Stimulated activated CD4-positive, alpha-beta T cell treated with anti-CD3 and anti-CD28 coated beads, Interleukin-15, amount 100 ng/mL, for 24 hours (primary cell): Measurements from ENCODE around the gene PAM.
A peak's percentile ranks its signal among the peaks of the same experiment; 100 is the strongest.
"Not testable (repeated sequence)": the region's sequence is repeated elsewhere in the genome, so short reads cannot be mapped to it uniquely, and the experiment has no call there.

Experiments
- DNase-seq: peaks from one replicate; pipeline ENCODE4 v3.0.0-alpha.2; 2020

Gene PAM

GRCh38 chr5:102754767-102755431 is at the start of gene PAM:
TSS of gene PAM (plus strand) at chr5:102755305. CDS start at chr5:102866196, 110,891 bp downstream.
- peak; percentile 87 for DNase-seq

DNA sequence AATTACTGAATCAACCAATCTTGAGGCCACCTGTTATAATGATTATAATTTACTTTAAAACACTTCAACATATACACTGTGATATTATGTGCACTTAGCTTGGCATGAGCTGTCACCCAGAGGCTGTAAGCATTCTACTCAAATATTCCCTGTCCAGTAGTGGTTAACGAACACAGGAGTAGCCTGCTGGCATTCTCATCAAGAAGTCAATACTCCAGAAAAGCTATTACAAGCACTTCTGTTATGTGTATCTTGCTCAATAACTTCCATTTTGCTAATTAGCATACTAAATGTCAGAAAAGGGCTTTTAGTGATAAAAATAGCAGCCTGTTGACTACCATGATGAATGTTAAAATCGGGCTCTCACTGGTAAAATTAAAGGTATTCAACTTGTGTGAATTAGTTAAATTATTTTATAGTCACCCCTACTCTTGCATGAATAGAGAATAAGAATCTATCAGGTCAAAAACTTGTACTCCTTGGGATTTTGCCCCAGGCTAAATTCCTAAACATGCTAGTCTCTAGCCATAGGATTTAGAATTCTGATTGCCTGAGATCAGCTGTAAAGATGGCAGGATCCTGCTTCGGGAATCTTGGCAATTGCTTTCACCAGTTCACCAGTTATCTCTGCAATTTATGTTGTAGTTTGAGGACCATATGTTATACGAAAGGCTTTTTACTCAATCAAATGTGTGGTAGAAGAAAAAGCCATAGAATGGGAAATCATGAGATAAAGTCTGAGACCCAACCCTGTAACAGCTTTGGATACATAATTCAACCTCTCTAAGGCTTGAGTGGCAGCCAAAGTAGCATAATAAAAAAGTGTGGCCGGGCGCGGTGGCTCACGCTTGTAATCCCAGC is 43.4 kb upstream of the PAM start:
- DNase-seq, result no peak

- DNase-seq, result no peak
Observed at GRCh38 chr5:102713278-102713677, 41.8 kb upstream of the PAM start.

DNA sequence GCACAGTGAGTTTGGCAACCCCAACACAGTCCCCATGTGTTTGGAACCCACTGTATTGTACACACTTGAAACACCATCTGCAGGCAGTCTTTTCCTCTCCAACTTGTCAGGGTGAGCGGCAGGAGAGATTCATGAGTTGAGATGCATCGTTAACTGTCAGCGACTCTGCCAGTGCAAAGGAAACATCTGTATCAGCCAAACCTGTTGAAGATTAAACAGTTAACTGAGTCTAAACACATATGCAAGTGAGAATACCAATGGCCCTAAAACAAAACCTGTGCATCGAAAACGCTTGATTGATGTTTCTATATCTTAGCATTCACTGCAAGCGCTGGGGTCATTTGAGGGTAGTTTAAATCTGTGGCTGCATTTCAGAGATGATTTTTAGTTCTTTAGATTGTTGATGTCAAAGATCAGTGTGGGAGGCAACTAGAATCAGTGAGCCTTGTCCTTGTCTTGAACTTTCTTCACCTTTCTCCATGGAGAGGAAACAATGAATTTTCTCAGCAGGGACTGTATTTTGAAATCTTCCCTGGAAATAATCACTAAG is 41.3 kb upstream of the PAM start:
- no peak for DNase-seq

GRCh38 chr5:102715082-102715807 is 39.9 kb upstream of the PAM start:
- no peak for DNase-seq

GRCh38 chr5:102716017-102716416 is 39.1 kb upstream of the PAM start:
- DNase-seq, result no peak

DNA sequence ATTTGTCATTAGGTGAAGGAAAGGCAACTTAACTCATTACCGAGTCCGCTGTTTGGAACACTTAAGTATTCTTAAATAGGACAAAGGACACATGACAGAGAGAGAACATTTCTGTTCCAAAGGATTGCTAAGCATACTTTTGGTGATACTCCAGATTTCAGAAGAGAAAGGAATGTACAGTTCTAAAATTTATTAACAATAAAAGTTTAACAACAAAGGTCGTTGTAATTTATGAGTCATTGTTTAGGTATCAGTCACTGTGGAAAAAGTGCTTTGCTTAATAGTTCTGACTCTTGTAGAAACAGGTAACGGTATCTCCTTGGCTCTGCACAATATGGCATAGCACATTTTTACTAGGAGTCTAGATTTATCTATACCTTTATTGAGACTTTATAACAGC is 36.3 kb upstream of the PAM start:
- no peak for DNase-seq

DNA sequence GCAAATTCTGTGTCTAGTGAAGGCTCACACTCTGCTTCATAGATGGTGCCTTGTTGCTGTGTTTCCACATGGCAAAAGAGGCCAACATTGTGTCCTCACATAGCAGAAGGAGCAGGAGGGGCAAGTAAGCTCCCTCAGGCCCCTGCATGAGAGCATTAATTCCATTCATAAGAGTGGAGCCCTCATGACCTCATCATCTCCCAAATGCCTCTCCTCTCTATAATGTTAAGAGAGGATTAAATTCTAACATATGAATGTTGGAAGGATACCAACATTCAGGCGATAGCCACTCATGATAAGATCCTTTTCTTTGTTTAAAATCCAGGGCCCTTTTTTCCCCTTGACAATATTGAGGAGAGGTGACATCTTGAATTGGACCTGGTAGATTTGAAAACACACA is 35.2 kb upstream of the PAM start:
- DNase-seq, result no peak

DNA sequence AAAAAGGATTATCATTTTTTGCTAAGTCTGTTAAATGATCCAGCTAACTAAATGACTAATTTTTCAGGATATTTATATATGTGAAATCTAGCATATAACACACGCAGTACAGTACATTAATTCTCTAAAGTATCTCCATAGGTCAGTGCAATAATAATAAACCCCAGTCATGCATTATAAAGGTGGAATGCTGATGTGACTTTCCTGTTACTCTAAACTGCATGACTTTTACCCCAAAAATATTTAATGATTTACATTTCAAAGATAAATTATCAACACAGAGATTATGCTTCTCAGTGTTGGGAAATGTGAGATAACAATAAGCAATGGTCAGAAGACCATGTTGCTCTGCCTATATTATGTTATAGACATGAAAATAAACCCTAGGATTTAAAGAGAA is 34.1 kb upstream of the PAM start:
- no peak for DNase-seq

GRCh38 chr5:102722931-102723330 is 32.2 kb upstream of the PAM start:
- DNase-seq, result no peak

DNA sequence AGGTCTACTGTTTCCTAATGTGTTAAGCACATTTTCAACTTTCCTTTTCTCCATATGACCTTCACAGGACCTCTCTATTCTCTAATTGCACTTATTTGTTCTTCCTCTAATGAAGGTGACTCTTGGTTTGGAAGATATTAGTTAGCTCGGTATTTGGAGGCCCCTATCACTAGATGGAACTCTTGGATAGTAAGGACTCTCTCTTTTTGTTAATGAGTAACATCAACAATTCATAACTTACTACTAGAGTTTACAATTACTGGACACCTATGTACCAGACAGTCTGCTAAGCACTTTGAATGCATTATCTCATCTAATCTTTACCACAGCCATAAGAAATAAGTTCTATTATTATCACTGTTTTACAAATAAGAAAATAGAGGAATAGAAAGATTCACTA is 23.4 kb upstream of the PAM start:
- no peak for DNase-seq

DNA sequence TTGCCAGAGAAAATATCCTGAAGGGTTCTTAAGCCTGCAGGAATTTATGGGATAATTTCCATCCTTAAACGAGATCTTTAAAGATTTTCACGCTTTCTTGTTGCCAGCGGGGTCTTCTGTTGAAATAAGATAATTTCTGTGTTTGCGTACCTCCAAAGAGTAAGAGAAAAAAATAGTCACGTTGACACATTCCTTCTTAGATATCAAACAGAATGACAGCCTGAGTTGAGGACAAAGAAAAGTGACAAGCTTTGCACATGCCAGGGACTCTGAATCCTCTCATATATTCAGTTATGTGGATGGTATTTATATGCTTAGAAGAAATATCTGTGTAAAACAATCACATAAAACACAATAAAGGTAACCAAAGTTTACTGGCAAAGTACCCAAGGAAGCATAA is 21.6 kb upstream of the PAM start:
- no peak for DNase-seq

GRCh38 chr5:102737161-102737560 is 17.9 kb upstream of the PAM start:
- DNase-seq, result no peak

DNA sequence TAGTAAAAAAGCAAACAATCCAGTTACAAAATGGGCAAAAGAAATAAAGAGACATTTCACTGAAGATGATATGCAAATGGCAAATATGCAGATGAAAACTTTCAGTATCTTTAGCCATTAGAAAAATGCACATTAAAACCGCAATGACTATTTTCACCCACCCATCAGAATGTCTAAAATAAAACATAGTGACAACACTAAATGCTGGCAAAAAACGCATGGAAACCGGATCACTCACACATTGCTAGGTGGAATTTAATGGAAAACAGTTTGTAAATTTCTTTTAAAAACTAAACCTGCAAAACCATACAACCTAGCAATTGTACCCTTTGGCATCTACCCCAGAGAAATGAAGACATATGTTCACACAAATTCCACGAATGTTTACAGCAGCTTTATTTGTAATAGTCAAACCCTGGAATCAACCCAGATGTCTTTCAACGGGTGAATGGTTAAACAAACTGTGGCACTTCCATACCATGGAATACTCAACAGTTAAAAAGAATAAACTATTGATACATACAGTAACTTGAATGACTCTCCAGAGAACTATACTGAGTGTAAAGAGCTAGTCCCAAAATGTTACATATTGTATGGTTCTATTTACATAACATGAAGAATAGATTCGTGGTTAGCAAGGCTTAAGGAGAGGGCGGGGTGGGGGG is 17.2 kb upstream of the PAM start:
- no peak for DNase-seq

- no peak for DNase-seq
Observed at GRCh38 chr5:102740515-102740914, 14.6 kb upstream of the PAM start.

GRCh38 chr5:102742215-102742614 is 12.9 kb upstream of the PAM start:
- DNase-seq, result no peak

DNA sequence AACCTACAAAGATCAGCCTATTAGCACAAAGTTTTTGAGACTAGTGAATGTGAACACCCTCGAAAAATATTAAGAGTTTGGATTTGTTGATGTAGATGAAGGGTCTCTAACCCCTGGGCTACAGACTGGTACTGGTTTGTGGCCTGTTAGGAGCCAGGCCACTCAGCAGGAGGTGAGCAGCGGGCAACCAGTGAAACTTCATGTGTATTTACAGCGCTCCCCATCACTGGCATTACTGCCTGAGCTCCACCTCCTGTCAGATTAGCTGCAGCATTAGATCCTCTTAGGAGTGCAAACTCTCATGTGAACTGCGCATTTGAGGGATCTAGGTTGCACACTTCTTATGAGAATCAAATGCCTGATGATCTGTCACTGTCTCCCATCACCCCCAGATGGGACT is 11.2 kb upstream of the PAM start:
- DNase-seq, result no peak

- no peak for DNase-seq
Observed at GRCh38 chr5:102747386-102748166, 7.5 kb upstream of the PAM start.

DNA sequence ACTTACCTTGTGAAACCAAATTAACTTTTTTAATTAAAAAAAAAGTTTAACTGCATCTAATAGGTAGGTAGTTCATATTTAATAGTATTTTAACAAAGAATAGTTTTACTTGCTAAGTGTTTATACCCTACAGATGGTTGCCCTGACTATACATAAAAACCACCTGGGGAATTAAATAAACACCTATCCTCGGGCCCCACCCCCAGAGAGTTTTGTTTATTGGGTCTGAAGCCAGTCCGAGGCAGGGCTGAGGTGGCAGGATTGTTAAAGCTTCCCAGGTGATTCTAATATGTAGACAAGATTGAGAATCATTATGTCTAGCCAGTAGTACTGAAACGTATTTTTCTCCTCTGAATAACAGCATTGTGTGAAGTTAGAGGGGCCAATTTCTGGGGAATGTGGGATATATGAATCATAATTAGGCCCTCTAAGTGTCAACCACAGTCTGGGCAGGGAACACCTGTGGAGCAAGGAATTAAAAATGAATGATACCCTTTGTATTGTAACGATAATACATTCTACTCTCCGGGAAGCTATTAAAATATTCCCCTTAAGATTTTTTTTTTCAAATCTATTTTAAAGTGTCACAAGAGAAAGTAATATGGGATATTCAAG is 5.6 kb upstream of the PAM start:
- no peak for DNase-seq

DNA sequence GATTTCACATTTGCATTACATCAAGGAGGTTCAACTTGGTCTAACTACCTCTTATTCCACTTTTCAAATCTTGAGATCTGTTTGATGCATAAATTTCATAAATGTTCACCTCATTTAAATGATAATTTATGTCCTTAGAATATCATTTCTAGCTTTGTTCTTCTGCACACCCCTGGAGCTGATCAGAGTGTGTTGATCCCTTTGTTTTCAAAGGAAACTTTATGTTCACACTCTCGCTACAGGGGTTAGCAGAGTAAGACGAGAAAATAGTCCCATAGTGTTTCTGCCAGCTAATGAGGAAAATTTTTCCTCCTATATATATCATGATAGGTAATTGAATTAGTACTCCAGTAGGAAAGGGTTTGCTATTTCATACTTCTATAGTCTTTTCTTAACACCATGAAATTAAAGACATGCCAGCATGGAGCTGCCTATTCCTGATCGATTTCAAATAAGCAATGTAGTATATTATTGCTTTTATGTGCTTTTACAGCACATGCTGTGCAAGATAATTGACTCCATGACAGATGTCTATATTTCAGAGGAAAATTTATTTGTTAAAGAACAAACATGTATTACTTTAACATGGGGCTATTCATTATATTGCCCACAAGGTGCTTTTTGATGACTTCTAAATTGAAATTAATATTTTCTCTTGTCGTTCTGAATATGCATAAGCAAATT is 4.8 kb upstream of the PAM start:
- no peak for DNase-seq

- DNase-seq, result not testable (repeated sequence)
Observed at GRCh38 chr5:102751903-102752376, 3.2 kb upstream of the PAM start.
